ENCODE measurements around the gene HMCES.

The HMCES gene

DNA sequence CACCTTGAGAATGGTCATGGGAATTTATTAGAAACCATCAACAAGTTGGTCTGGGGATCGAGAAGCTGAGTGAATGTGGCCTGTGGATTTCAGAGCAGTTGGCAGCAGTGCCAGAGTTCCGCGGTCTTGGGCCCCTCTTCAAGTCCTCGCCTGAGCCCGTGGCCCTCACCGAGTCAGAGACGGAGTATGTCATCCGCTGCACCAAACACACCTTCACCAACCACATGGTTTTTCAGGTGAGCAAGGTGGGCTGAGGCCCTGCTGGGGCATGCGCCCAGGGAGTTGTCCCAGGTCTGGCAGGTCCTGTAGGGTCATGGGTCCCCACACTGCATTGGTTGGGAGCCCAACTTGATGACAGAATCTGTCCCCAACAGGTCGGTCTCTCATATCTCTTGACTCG is 7.0 kb upstream of the HMCES start:
- TF ChIP-seq, protein P1, sequence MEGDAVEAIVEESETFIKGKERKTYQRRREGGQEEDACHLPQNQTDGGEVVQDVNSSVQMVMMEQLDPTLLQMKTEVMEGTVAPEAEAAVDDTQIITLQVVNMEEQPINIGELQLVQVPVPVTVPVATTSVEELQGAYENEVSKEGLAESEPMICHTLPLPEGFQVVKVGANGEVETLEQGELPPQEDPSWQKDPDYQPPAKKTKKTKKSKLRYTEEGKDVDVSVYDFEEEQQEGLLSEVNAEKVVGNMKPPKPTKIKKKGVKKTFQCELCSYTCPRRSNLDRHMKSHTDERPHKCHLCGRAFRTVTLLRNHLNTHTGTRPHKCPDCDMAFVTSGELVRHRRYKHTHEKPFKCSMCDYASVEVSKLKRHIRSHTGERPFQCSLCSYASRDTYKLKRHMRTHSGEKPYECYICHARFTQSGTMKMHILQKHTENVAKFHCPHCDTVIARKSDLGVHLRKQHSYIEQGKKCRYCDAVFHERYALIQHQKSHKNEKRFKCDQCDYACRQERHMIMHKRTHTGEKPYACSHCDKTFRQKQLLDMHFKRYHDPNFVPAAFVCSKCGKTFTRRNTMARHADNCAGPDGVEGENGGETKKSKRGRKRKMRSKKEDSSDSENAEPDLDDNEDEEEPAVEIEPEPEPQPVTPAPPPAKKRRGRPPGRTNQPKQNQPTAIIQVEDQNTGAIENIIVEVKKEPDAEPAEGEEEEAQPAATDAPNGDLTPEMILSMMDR (IDR thresholded peaks at IDR 0.05; ENCODE audit: insufficient read depth, missing control alignments): no peak
- FAIRE-seq (no peak), DNase-seq (ENCODE audit: insufficient read length, low spot score) (no peak)

DNA sequence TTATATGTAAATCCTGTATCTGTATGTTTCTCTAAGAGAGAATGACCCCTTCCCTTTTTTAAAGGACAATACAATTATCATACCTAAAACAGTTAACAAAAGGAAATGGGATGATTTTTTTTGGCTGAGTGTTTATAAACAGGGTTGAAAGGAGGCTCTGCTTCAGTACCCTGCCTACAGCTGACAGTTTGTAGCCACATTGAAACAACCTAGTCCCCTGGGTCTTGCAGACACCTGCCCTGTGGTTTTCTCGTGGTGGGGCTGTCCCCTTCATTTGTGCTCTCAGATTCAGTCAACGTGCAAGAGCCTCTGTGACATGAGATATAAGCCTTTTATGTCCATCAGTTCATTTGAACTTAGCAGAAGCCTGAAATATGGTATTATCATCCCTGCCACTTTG is 2.3 kb upstream of the HMCES start:
- TF ChIP-seq, protein P1 (IDR thresholded peaks at IDR 0.05; ENCODE audit: insufficient read depth, missing control alignments): no peak
- DNase-seq (ENCODE audit: insufficient read length, low spot score): no peak
- no peak for FAIRE-seq

GRCh38 chr3:129277829-129278271 is 820 bp upstream of the HMCES start:
- DNase-seq (ENCODE audit: insufficient read length, low spot score) (no peak), FAIRE-seq (no peak)
- TF ChIP-seq, protein P1 (IDR thresholded peaks at IDR 0.05; ENCODE audit: insufficient read depth, missing control alignments): no peak

DNA sequence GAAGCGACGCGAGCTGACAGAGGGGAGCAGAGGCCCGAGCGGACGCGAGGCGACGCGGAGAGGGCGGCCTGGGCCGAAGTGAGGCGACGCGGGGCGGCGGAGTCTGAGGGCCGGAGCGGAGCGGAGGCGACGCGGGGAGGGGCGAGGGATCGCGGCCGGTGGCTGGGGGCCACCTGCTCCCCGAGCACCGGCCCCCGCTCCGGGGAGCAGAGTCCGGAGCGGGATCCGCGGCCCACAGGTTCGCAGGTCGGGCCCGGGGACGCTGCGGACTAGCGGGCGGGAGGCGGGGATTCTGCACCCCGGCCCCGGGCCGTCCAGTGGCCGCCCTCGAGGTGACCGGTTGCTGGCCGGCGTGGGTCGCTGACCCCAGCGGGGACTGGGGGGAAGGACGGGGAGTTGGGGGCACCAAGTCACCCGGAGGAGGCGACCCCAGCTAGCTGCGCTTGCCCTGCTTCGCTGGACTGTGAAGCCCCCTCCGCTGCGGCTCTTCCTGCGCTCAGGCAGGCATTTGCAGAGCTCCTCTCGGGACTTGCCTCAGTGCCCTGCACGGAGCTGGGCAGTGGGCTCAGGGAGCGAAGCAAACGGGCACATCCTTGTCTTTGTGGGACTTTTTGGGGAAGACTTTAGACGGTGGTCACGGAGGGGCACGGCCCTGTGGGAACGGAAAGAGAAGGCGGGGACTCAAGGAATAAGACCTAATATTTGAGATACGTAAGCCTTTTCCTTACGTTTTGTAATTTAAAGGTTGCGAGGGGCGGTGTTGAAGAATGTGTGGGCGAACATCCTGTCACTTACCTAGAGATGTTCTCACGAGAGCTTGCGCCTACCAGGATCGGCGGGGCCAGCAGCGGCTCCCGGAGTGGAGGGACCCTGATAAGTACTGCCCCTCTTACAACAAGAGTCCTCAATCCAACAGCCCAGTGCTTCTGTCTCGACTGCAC is 566 bp downstream of the HMCES start:
- TF ChIP-seq, protein P1 (IDR thresholded peaks at IDR 0.05; ENCODE audit: insufficient read depth, missing control alignments): no peak
- DNase-seq (ENCODE audit: insufficient read length, low spot score) (peak; percentile 28), FAIRE-seq (no peak)

- DNase-seq (ENCODE audit: insufficient read length, low spot score) (no peak), FAIRE-seq (no peak)
- TF ChIP-seq, protein P1 (IDR thresholded peaks at IDR 0.05; ENCODE audit: insufficient read depth, missing control alignments): no peak
Measured at GRCh38 chr3:129280183-129280582, 1.5 kb downstream of the HMCES start.

- FAIRE-seq: no peak
- TF ChIP-seq, protein P1 (IDR thresholded peaks at IDR 0.05; ENCODE audit: insufficient read depth, missing control alignments): no peak
- no peak for DNase-seq (ENCODE audit: insufficient read length, low spot score)
Measured at GRCh38 chr3:129281726-129282125, 3.1 kb downstream of the HMCES start.

DNA sequence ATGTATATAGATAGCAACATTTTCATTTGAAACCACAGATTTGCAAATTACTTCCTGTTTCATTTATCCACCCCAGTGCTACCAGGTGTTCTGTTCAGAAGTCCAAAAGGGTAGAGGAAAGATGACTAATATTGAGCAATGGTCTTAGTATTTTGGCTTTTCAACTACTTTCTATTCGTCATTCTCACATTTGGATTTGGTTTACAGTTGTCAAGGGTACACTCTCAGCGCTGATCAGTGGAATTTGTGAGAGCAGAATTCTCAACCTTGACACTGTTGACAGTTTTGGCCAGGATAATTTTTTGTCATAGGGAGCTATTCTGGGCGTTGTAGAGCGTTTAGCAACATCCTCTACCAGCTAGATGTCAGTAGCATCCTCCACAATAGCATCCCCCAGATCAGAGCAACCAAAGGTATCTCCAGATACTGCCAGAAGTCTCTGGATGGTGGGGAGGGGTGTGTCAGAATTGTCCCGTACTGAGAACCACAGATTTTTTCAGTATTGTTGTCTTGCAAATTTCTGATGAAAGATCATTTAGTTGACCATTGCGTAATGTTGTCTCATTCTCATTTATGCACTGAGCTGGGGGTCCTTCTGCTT is 4.2 kb downstream of the HMCES start:
- TF ChIP-seq, protein P1 (IDR thresholded peaks at IDR 0.05; ENCODE audit: insufficient read depth, missing control alignments): no peak
- DNase-seq (ENCODE audit: insufficient read length, low spot score): no peak
- FAIRE-seq: no peak
